HCT116 (cell line): ENCODE data around the gene TPX2. TPM values are rescaled to one million over a fixed set of nuclear protein-coding genes. Genes with fewer than 3 reads are reported as not detected.

Source experiments
- ATAC-seq: fragments of 200-7000 bp; cut with Tn5 transposase; 2 replicates; pipeline ENCODE4 v1.9.1; 2020; ENCODE audit warnings: mild to moderate bottlenecking, moderate library complexity
- BruUV-seq: library from RNA; stranded (reverse); fragments of 400-500 nt; replicated peaks from 2 replicates; lab custom pipeline; 2021; lab: Mats Ljungman, UMichigan
- CTCF ChIA-PET: fragments of 300-600 bp; sonication (Branson Sonifier 250); formaldehyde crosslinking; loops from one replicate; lab custom pipeline; 2021; ENCODE audit warnings: antibody characterized with exemption; lab: Charles Lee
- POLR2A ChIA-PET: fragments of 300-600, 350-600 bp; sonication (Branson Sonifier 250); formaldehyde crosslinking; loops from one replicate; lab custom pipeline; 2021; ENCODE audit warnings: antibody characterized with exemption; lab: Charles Lee
- RAD21 ChIA-PET, 2 experiments: fragments of 300-600 bp; sonication (Branson Sonifier 250); formaldehyde crosslinking; loops; one replicate each; lab custom pipeline; 2023; ENCODE audit warnings: low total read pairs in 2 of 2; ENCODE audit not compliant: uncharacterized antibody in 2 of 2, unreplicated experiment in 2 of 2, low non-redundant PET in 1 of 2; lab: Charles Lee
- DNase-seq: peaks from one replicate; pipeline ENCODE4 v3.0.0-alpha.2; 2010; ENCODE audit warnings: low read depth, low spot score
- H2AFZ ChIP-seq: fragments of 200-600 bp; shearing (Covaris generic), sonication (generic); 2 replicates; pipeline ENCODE4 v1.6.1; 2017; ENCODE audit warnings: low read depth, mixed run types, mixed read lengths, antibody characterized with exemption, low read length; ENCODE audit not compliant: poor library complexity, severe bottlenecking
- H3K27ac ChIP-seq: 2 replicates; pipeline ENCODE4 v1.5.1; 2012; ENCODE audit warnings: low read depth, low read length
- H3K27me3 ChIP-seq: fragments of 200-600 bp; sonication (generic); 2 replicates; pipeline ENCODE4 v1.6.1; 2016; ENCODE audit warnings: mixed run types, low read length, mixed read lengths; ENCODE audit not compliant: insufficient read depth
- H3K36me3 ChIP-seq, 2 experiments: fragments of 200-500 bp in 1 of 2; fragments of 200-600 bp in 1 of 2; sonication (Bioruptor generic) in 1 of 2; sonication (generic) in 1 of 2; 2 replicates each; pipeline versions ENCODE4 v1.5.1 to v1.6.1; 2014 to 2016; ENCODE audit warnings: low read length in 2 of 2, inconsistent platforms in 1 of 2, mixed read lengths in 1 of 2, mixed run types in 1 of 2; ENCODE audit not compliant: insufficient read depth in 2 of 2, control insufficient read depth in 1 of 2
- H3K4me1 ChIP-seq, 2 experiments: fragments of 200-600 bp in 1 of 2; sonication (generic) in 1 of 2; 2 replicates each; pipeline versions ENCODE4 v1.5.1 to v1.6.1; 2012 to 2017; ENCODE audit warnings: low read length in 2 of 2, inconsistent platforms in 1 of 2, mild to moderate bottlenecking in 1 of 2, mixed read lengths in 1 of 2, mixed run types in 1 of 2, moderate library complexity in 1 of 2; ENCODE audit not compliant: insufficient read depth in 2 of 2, control insufficient read depth in 1 of 2
- H3K4me2 ChIP-seq: fragments of 200-600 bp; sonication (generic); 2 replicates; pipeline ENCODE4 v1.6.1; 2017; ENCODE audit warnings: mixed run types, low read length, mixed read lengths
- H3K4me3 ChIP-seq, 2 experiments: fragments of 200-600 bp in 1 of 2; sonication (generic) in 1 of 2; replicated peaks in 1 of 2; 2 replicates each; pipeline ENCODE4 v1.5.1; 2011 to 2016; ENCODE audit warnings: low read length in 2 of 2, control low read depth in 1 of 2, low read depth in 1 of 2, mild to moderate bottlenecking in 1 of 2, mixed read lengths in 1 of 2, mixed run types in 1 of 2
- H3K79me2 ChIP-seq: fragments of 200-600 bp; sonication (generic); 2 replicates; pipeline ENCODE4 v1.6.1; 2017; ENCODE audit warnings: mild to moderate bottlenecking, mixed run types, low read length, moderate library complexity, mixed read lengths; ENCODE audit not compliant: insufficient read depth
- H3K9ac ChIP-seq: fragments of 200-600 bp; sonication (generic); 2 replicates; pipeline ENCODE4 v1.6.1; 2016; ENCODE audit warnings: low read length, mixed read lengths
- H3K9me2 ChIP-seq: fragments of 200-600 bp; sonication (generic), shearing (Covaris generic); 2 replicates; pipeline ENCODE4 v1.6.1; 2017; ENCODE audit warnings: mixed run types, mild to moderate bottlenecking, moderate library complexity; ENCODE audit not compliant: insufficient read depth
- H3K9me3 ChIP-seq, 2 experiments: fragments of 200-500 bp in 1 of 2; fragments of 200-600 bp in 1 of 2; sonication (Bioruptor generic) in 1 of 2; sonication (generic) in 1 of 2; 2 replicates each; pipeline ENCODE4 v1.6.1; 2014 to 2017; ENCODE audit warnings: low read length in 2 of 2, mixed read lengths in 2 of 2, inconsistent platforms in 1 of 2, low read depth in 1 of 2, mild to moderate bottlenecking in 1 of 2, mixed run types in 1 of 2, moderate library complexity in 1 of 2; ENCODE audit not compliant: control insufficient read depth in 1 of 2, insufficient read depth in 1 of 2
- H4K20me1 ChIP-seq: fragments of 200-600 bp; sonication (generic), shearing (Covaris generic); 2 replicates; pipeline ENCODE4 v1.6.1; 2017; ENCODE audit warnings: mixed run types, mild to moderate bottlenecking, moderate library complexity; ENCODE audit not compliant: insufficient read depth
- ATF3 ChIP-seq: IDR thresholded peaks from 2 replicates; pipeline ENCODE4 v1.6.1; 2012
- CBX3 ChIP-seq: IDR thresholded peaks from 2 replicates; pipeline ENCODE4 v1.6.1; 2012; ENCODE audit warnings: low read depth
- EGR1 ChIP-seq: IDR thresholded peaks from 2 replicates; pipeline ENCODE4 v1.6.1; 2012; ENCODE audit warnings: low read depth
- FOSL1 ChIP-seq: IDR thresholded peaks from 2 replicates; pipeline ENCODE4 v1.6.1; 2012; ENCODE audit warnings: low read depth
- POLR2A ChIP-seq: IDR thresholded peaks from 2 replicates; pipeline ENCODE4 v1.7.0; 2011; ENCODE audit warnings: borderline replicate concordance; ENCODE audit not compliant: insufficient read depth, insufficient read length; ENCODE audit errors: extremely low read depth
- RAD21 ChIP-seq: IDR thresholded peaks from 2 replicates; pipeline ENCODE4 v1.6.1; 2012; ENCODE audit warnings: low read depth, mild to moderate bottlenecking
- REST ChIP-seq: IDR thresholded peaks from 2 replicates; pipeline ENCODE4 v1.6.1; 2012; ENCODE audit warnings: low read depth
- SIN3A ChIP-seq: IDR thresholded peaks from 2 replicates; pipeline ENCODE4 v1.6.1; 2012; ENCODE audit warnings: low read depth
- SRF ChIP-seq: IDR thresholded peaks from 2 replicates; pipeline ENCODE4 v1.6.1; 2012; ENCODE audit warnings: low read depth
- YY1 ChIP-seq: IDR thresholded peaks from 2 replicates; pipeline ENCODE4 v1.6.1; 2011; ENCODE audit warnings: low read length, low read depth, moderate library complexity, mild to moderate bottlenecking; ENCODE audit not compliant: insufficient replicate concordance; ENCODE audit errors: extremely low read depth
- ZFX ChIP-seq: fragments of 450-650 bp; IDR thresholded peaks from 2 replicates; pipeline ENCODE4 v1.6.1; 2017
- intact Hi-C: fragments of 100-400 bp; cut with micrococcal nuclease; formaldehyde crosslinking; loops from 2 replicates; pipeline ENCODE4 v1.10.0; 2022
- total RNA-seq: library from RNA; stranded (reverse); gene quantifications from one replicate; pipeline ENCODE4 v1.2.1, GENCODE V29; 2021; ENCODE audit not compliant: unreplicated experiment
- TF ChIP-seq, protein P1 (sequence below): IDR thresholded peaks from 2 replicates; pipeline ENCODE4 v1.6.1; 2012

The TPX2 gene
- total RNA-seq, 1 experiment from 2014 or later, result 163 TPM

GRCh38 chr20:31708736-31709534, 30.2 kb upstream of the TPX2 start:
- intact Hi-C loops, result no loop called here
- Histone ChIP-seq H2AFZ (no peak overlapping the region), H3K4me3 (no peak overlapping the region), H3K4me2 (peak overlapping the region; percentile 34), H3K79me2 (peaks cover 99% of the 10 kb centered on the region), H3K27me3 (no peaks in the 10 kb centered on the region), H3K9me2 (no peaks in the 10 kb centered on the region), H3K9me3 (no peaks in the 10 kb centered on the region), H3K9ac (peak overlapping the region; percentile 37), H3K27ac (peak overlapping the region; percentile 58), H3K4me1 (peaks cover 87 to 99% of the 10 kb centered on the region in 2 experiments), H3K36me3 (peaks cover 6 to 63% of the 10 kb centered on the region in 2 experiments; a peak in 2 of 4 replicates), H4K20me1 (no peaks in the 10 kb centered on the region)
- ChIA-PET POLR2A (interaction anchor here (1.7 kb wide), 1 partner anchor 12 kb away, joined by 8 read pairs; no protein-coding TSS in a partner anchor), CTCF (interaction anchor here (1.1 to 1.7 kb wide), 2 partner anchors 15 to 75 kb away, joined by 4 to 6 read pairs; no protein-coding TSS in a partner anchor), RAD21 (no interaction called here)
- ATAC-seq (no peak), DNase-seq (no peak)
- no TSS peak for BruUV-seq
- TF ChIP-seq, protein P1, sequence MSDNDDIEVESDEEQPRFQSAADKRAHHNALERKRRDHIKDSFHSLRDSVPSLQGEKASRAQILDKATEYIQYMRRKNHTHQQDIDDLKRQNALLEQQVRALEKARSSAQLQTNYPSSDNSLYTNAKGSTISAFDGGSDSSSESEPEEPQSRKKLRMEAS, result no peak
- TF ChIP-seq ZFX (peak; percentile 40), POLR2A (no peak), SRF (no peak), ATF3 (no peak), FOSL1 (no peak), RAD21 (no peak), YY1 (no peak)

DNA sequence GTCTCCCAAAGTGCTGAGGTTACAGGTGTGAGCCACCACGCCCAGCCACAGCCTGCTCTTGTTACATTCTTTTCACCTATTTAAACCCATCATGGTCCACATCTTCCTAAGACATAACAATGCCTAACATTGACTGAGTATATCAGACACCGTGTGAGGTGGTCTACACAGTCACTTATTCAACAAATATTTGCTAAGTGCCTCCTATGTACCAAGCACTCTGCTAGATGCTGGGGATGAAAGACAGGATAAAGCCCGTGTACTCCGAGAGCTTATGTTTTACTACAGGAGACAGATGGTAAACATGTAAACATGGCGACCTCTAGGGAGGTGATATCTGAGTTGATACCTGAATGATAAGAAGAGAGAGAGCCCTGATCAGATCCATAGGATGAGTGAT, 29.2 kb upstream of the TPX2 start:
- Histone ChIP-seq H3K9me3 (no peaks in the 10 kb centered on the region), H3K4me3 (no peak overlapping the region), H3K4me2 (peak overlapping the region; percentile 80; the same call in 1 of the 2 replicates), H2AFZ (no peak overlapping the region), H3K4me1 (peaks cover 89 to 99% of the 10 kb centered on the region in 2 experiments), H3K27me3 (no peaks in the 10 kb centered on the region), H3K79me2 (peaks cover 99% of the 10 kb centered on the region), H3K9ac (peak overlapping the region; percentile 70), H3K36me3 (peaks cover 6 to 69% of the 10 kb centered on the region in 2 experiments; a peak in 2 of 4 replicates), H4K20me1 (no peaks in the 10 kb centered on the region), H3K27ac (peak overlapping the region; percentile 98), H3K9me2 (no peaks in the 10 kb centered on the region)
- ATAC-seq (no peak), DNase-seq (no peak)
- TF ChIP-seq REST, result no peak
- no peak for TF ChIP-seq FOSL1
- TF ChIP-seq YY1, result no peak
- TF ChIP-seq ATF3, result no peak
- TF ChIP-seq CBX3, result no peak
- TF ChIP-seq SIN3A, result no peak
- no peak for TF ChIP-seq EGR1
- CTCF ChIA-PET, result interaction anchor here (1.7 kb wide), 1 partner anchor 14 kb away, joined by 6 read pairs; no protein-coding TSS in a partner anchor
- POLR2A ChIA-PET, result interaction anchor here (1.5 kb wide), 1 partner anchor 13 kb away, joined by 4 read pairs; no protein-coding TSS in a partner anchor
- no TSS peak for BruUV-seq
- RAD21 ChIA-PET, result no interaction called here
- intact Hi-C loops, result no loop called here
